H1 (cell line): ENCODE results near the gene SPOCD1. TPM values are rescaled to one million over a fixed set of nuclear protein-coding genes. Genes with fewer than 3 reads are reported as not detected.

ENCODE experiments used
- CTCF ChIA-PET: fragments of 300-600 bp; sonication (Branson Sonifier 250); formaldehyde crosslinking; loops from one replicate; lab custom pipeline; 2021; ENCODE audit not compliant: partially characterized antibody; lab: Charles Lee
- POLR2A ChIA-PET: fragments of 300-600 bp; sonication (Branson Sonifier 250); formaldehyde crosslinking; loops from one replicate; lab custom pipeline; 2021; ENCODE audit warnings: inconsistent platforms; ENCODE audit not compliant: partially characterized antibody; lab: Charles Lee
- DNase-seq, 2 experiments: peaks; one replicate each; pipeline versions ENCODE4 v3.0.0 to v3.0.0-alpha.2; 2010 to 2022; ENCODE audit warnings: low spot score in 2 of 2, low read depth in 1 of 2, mixed read lengths in 1 of 2
- FAIRE-seq: peaks from 2 replicates; lab custom pipeline; 2011; peaks lifted over from hg19 to GRCh38; lab: Jason Lieb, UNC
- H2AFZ ChIP-seq: 2 replicates; pipeline ENCODE4 v1.8.1; 2012; ENCODE audit warnings: low read length, inconsistent platforms
- H2AK5ac ChIP-seq: 2 replicates; pipeline ENCODE4 v1.6.1; 2013; ENCODE audit warnings: low read depth, low read length
- H2BK120ac ChIP-seq: replicated peaks from 2 replicates; pipeline ENCODE3; 2013; ENCODE audit warnings: low read depth, low read length, inconsistent platforms
- H2BK12ac ChIP-seq: 2 replicates; pipeline ENCODE4 v1.6.1; 2013; ENCODE audit warnings: low read depth, low read length
- H2BK15ac ChIP-seq: 2 replicates; pipeline ENCODE4 v1.6.1; 2013; ENCODE audit warnings: low read length
- H2BK20ac ChIP-seq: 2 replicates; pipeline ENCODE4 v1.6.1; 2013; ENCODE audit warnings: low read length
- H2BK5ac ChIP-seq: 2 replicates; pipeline ENCODE4 v1.6.1; 2013; ENCODE audit warnings: low read depth, low read length
- H3K14ac ChIP-seq: 2 replicates; pipeline ENCODE4 v1.6.1; 2013; ENCODE audit warnings: inconsistent platforms; ENCODE audit not compliant: insufficient read length
- H3K18ac ChIP-seq: 2 replicates; pipeline ENCODE4 v1.6.1; 2013; ENCODE audit warnings: low read length; ENCODE audit errors: extremely low read depth
- H3K23ac ChIP-seq: 2 replicates; pipeline ENCODE4 v1.6.1; 2013; ENCODE audit warnings: inconsistent platforms; ENCODE audit not compliant: insufficient read length
- H3K23me2 ChIP-seq: 2 replicates; pipeline ENCODE4 v1.6.1; 2013; ENCODE audit warnings: low read depth, low read length
- H3K27ac ChIP-seq: 2 replicates; pipeline ENCODE4 v1.6.1; 2011; ENCODE audit warnings: low read depth, low read length, inconsistent platforms
- H3K27me3 ChIP-seq, 4 experiments: replicated peaks in 1 of 4; 1 replicate in 1 of 4; 2 replicates in 3 of 4; pipeline versions ENCODE4 v1.6.1 to v1.8.1; 2011 to 2013; ENCODE audit warnings: low read length in 3 of 4, mild to moderate bottlenecking in 3 of 4, inconsistent platforms in 2 of 4, mixed read lengths in 2 of 4, moderate library complexity in 1 of 4; ENCODE audit not compliant: control insufficient read depth in 3 of 4, insufficient read depth in 3 of 4; ENCODE audit errors: extremely low read depth in 1 of 4
- H3K36me3 ChIP-seq, 4 experiments: 2 replicates each; pipeline versions ENCODE4 v1.6.1 to v1.8.1; 2011 to 2013; ENCODE audit warnings: mild to moderate bottlenecking in 4 of 4, low read length in 3 of 4, moderate library complexity in 2 of 4, control low read depth in 1 of 4, inconsistent platforms in 1 of 4; ENCODE audit not compliant: insufficient read depth in 4 of 4, control insufficient read depth in 2 of 4
- H3K4ac ChIP-seq: replicated peaks from 2 replicates; pipeline ENCODE3; 2013; ENCODE audit warnings: low read length, low read depth, mixed read lengths, inconsistent platforms; ENCODE audit not compliant: insufficient read length
- H3K4me1 ChIP-seq, 4 experiments: replicated peaks in 1 of 4; 1 replicate in 1 of 4; 2 replicates in 3 of 4; pipeline versions ENCODE4 v1.6.1 to v1.8.1; 2011 to 2013; ENCODE audit warnings: low read length in 3 of 4, inconsistent platforms in 2 of 4, mixed read lengths in 1 of 4; ENCODE audit not compliant: insufficient read depth in 4 of 4, control insufficient read depth in 3 of 4
- H3K4me2 ChIP-seq, 2 experiments: 2 replicates each; pipeline versions ENCODE4 v1.6.1 to v1.8.1; 2011 to 2013; ENCODE audit warnings: low read depth in 2 of 2, low read length in 2 of 2, control low read depth in 1 of 2, inconsistent platforms in 1 of 2, mild to moderate bottlenecking in 1 of 2; ENCODE audit not compliant: insufficient read depth in 1 of 2
- H3K4me3 ChIP-seq, 4 experiments: fragments of 200-600, 300-600 bp in 1 of 4; sonication (generic), shearing (Covaris generic), sonication (Bioruptor Twin) in 1 of 4; 2 replicates each; pipeline versions ENCODE4 v1.5.1 to v1.8.1; 2011 to 2016; ENCODE audit warnings: low read length in 4 of 4, low read depth in 3 of 4, control low read depth in 2 of 4, inconsistent platforms in 2 of 4, mild to moderate bottlenecking in 2 of 4, mixed read lengths in 1 of 4, moderate library complexity in 1 of 4; ENCODE audit not compliant: insufficient read depth in 2 of 4; ENCODE audit errors: extremely low read depth in 1 of 4
- H3K56ac ChIP-seq: replicated peaks from 2 replicates; pipeline ENCODE3; 2013; ENCODE audit warnings: low read depth, mild to moderate bottlenecking, mixed read lengths, low read length, inconsistent platforms; ENCODE audit not compliant: insufficient read length
- H3K79me1 ChIP-seq: 2 replicates; pipeline ENCODE4 v1.6.1; 2013; ENCODE audit warnings: low read depth, low read length, control low read depth
- H3K79me2 ChIP-seq, 2 experiments: 2 replicates each; pipeline versions ENCODE4 v1.6.1 to v1.8.1; 2012 to 2013; ENCODE audit warnings: low read length in 2 of 2, mild to moderate bottlenecking in 2 of 2, inconsistent platforms in 1 of 2; ENCODE audit not compliant: insufficient read depth in 2 of 2, control insufficient read depth in 1 of 2
- H3K9ac ChIP-seq, 4 experiments: replicated peaks in 1 of 4; 1 replicate in 1 of 4; 2 replicates in 3 of 4; pipeline versions ENCODE4 v1.6.1 to v1.8.1; 2011 to 2013; ENCODE audit warnings: low read depth in 3 of 4, low read length in 3 of 4, control low read depth in 2 of 4, mild to moderate bottlenecking in 2 of 4, moderate library complexity in 2 of 4, inconsistent platforms in 1 of 4; ENCODE audit errors: extremely low read depth in 1 of 4
- H3K9me3 ChIP-seq, 2 experiments: 2 replicates each; pipeline versions ENCODE4 v1.6.1 to v1.8.1; 2012 to 2013; ENCODE audit warnings: mild to moderate bottlenecking in 2 of 2, moderate library complexity in 2 of 2, control low read depth in 1 of 2, inconsistent platforms in 1 of 2, low read depth in 1 of 2, low read length in 1 of 2, mixed read lengths in 1 of 2; ENCODE audit not compliant: insufficient read depth in 2 of 2
- H4K20me1 ChIP-seq, 2 experiments: replicated peaks in 1 of 2; 2 replicates each; pipeline versions ENCODE3 to v1.8.1; 2011 to 2013; ENCODE audit warnings: inconsistent platforms in 2 of 2, low read length in 2 of 2, mild to moderate bottlenecking in 1 of 2; ENCODE audit not compliant: insufficient read depth in 2 of 2, control insufficient read depth in 1 of 2
- H4K5ac ChIP-seq: 2 replicates; pipeline ENCODE4 v1.6.1; 2013; ENCODE audit warnings: low read length, low read depth, mixed read lengths, inconsistent platforms; ENCODE audit not compliant: insufficient read length
- H4K8ac ChIP-seq: 2 replicates; pipeline ENCODE4 v1.8.0; 2013; ENCODE audit warnings: mild to moderate bottlenecking, moderate library complexity, low read length, inconsistent platforms; ENCODE audit not compliant: insufficient read depth; ENCODE audit errors: extremely low read depth
- H4K91ac ChIP-seq: replicated peaks from 2 replicates; pipeline ENCODE3; 2013; ENCODE audit warnings: low read length, mixed read lengths, inconsistent platforms; ENCODE audit not compliant: insufficient read length
- CTBP2 ChIP-seq: IDR thresholded peaks from 2 replicates; pipeline ENCODE4 v1.7.0; 2011; ENCODE audit warnings: borderline replicate concordance, mild to moderate bottlenecking, moderate library complexity, mixed read lengths, low read length; ENCODE audit not compliant: insufficient read depth, insufficient read length
- FOSL1 ChIP-seq: IDR thresholded peaks from 2 replicates; pipeline ENCODE4 v1.6.1; 2011; ENCODE audit warnings: mild to moderate bottlenecking, low read depth, low read length, moderate library complexity; ENCODE audit not compliant: insufficient read depth
- GABPA ChIP-seq: IDR thresholded peaks from 2 replicates; pipeline ENCODE4 v1.6.1; 2011; ENCODE audit warnings: mild to moderate bottlenecking, low read length, moderate library complexity, borderline replicate concordance; ENCODE audit not compliant: insufficient read depth
- KDM5A ChIP-seq: fragments of 200-600 bp; IDR thresholded peaks from 2 replicates; pipeline ENCODE4 v1.7.1; 2012; ENCODE audit warnings: mild to moderate bottlenecking, low read length, inconsistent platforms, mixed read lengths
- MAFK ChIP-seq: IDR thresholded peaks from 2 replicates; pipeline ENCODE4 v1.6.1; 2012; ENCODE audit warnings: low read depth, mild to moderate bottlenecking, improper control_type of control experiment, low read length
- SIX5 ChIP-seq: IDR thresholded peaks from 2 replicates; pipeline ENCODE4 v1.6.1; 2011; ENCODE audit warnings: mild to moderate bottlenecking, low read depth, low read length
- WGBS, 2 experiments: shearing (Covaris generic) in 1 of 2; methylation state at CpG; one replicate each; pipeline versions ENCODE4 v1.1.6 to v1.1.7; 2013 to 2015; ENCODE audit warnings: low lambda C conversion rate in 2 of 2, mixed read lengths in 2 of 2, inconsistent platforms in 1 of 2, low coverage in 1 of 2, missing lambda C conversion rate in 1 of 2; ENCODE audit not compliant: insufficient replicate concordance in 2 of 2, insufficient coverage in 1 of 2, insufficient read length in 1 of 2; ENCODE audit errors: extremely low coverage in 1 of 2, missing lambda C conversion rate in 1 of 2; 5-methylcytosine and 5-hydroxymethylcytosine counted together
- polyA plus RNA-seq, 7 experiments: library from polyadenylated mRNA; depleted of rRNA in 3 of 7; stranded (reverse) in 5 of 7; unstranded in 2 of 7; fragments of >200 nt in 5 of 7; fragments of 200-250 nt in 2 of 7; gene quantifications; 1 replicate in 5 of 7; 2 replicates in 1 of 7; 4 replicates in 1 of 7; pipeline versions ENCODE4 v1.2.1 to v1.2.3, GENCODE V29; 2011 to 2013; ENCODE audit warnings: missing spikeins in 2 of 7, mixed read lengths in 2 of 7
- total RNA-seq: library from RNA; stranded (reverse); fragmentation: NEBNext Ultra II Directional; extraction: Animal tissue kit (Norgen Biotek cat#: 25700); gene quantifications from 2 replicates; pipeline ENCODE4 v1.2.1, GENCODE V29; 2021

The SPOCD1 gene
- total and polyA plus RNA-seq, 2 of the 8 experiments (the other 6 are each of a cell fraction or from before 2014, with no cell fraction given): 1.8 to 2.9 TPM

DNA sequence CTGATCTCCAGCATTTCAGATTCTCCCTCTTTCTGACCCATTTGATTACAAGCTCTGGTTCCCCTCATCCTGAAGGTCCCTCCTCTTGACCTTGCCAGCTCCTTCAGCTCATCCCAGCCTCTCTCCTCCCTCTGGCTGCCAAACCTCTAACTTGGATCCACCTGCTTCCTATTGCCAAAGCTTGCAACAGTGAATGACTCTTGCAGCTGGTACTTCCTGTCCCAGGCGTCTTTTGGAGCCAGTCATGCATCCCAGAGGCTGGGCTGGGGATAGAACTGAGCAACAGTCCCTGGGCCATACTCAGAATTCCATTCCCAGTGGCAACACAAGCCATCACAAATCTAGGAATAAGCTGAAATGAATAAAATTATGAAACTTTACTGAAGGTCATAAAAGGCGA is 27.7 kb upstream of the SPOCD1 start:
- H4K8ac ChIP-seq: no peak overlapping the region
- no peak overlapping the region for H3K4ac ChIP-seq
- ChIA-PET POLR2A (interaction anchor here (1.1 to 1.4 kb wide), 2 partner anchors 11 kb away, joined by 3 to 4 read pairs; no protein-coding TSS in a partner anchor), CTCF (interaction anchor here (0.6 to 1.9 kb wide), 5 partner anchors 8 to 109 kb away, joined by 3 to 8 read pairs (median 4); no protein-coding TSS in a partner anchor)
- no peak overlapping the region for H2BK12ac ChIP-seq
- no peaks in the 10 kb centered on the region for H3K27me3 ChIP-seq
- 83% methylated on average over 2 of the region's 2 CpGs; no CpG with 5 or more reads in 1 of the 2 experiments for WGBS, 2 experiments
- H3K4me3 ChIP-seq: no peak overlapping the region
- TF ChIP-seq KDM5A (no peak), FOSL1 (no peak), SIX5 (no peak), MAFK (no peak), CTBP2 (no peak), GABPA (no peak)
- H3K79me2 ChIP-seq: no peaks in the 10 kb centered on the region
- no peak overlapping the region for H3K14ac ChIP-seq
- no peak overlapping the region for H2BK5ac ChIP-seq
- H3K23ac ChIP-seq: peak overlapping the region; percentile 47
- H3K4me2 ChIP-seq: no peak overlapping the region
- H2AK5ac ChIP-seq: no peak overlapping the region
- H3K9ac ChIP-seq: no peak overlapping the region
- no peak overlapping the region for H3K27ac ChIP-seq
- H2AFZ ChIP-seq: no peak overlapping the region
- H2BK120ac ChIP-seq: no peak overlapping the region
- H3K4me1 ChIP-seq: no peaks in the 10 kb centered on the region
- H4K20me1 ChIP-seq: no peaks in the 10 kb centered on the region
- no peak overlapping the region for H4K5ac ChIP-seq
- H3K18ac ChIP-seq: no peak overlapping the region
- H3K79me1 ChIP-seq: no peaks in the 10 kb centered on the region
- no peak overlapping the region for H3K56ac ChIP-seq
- H3K23me2 ChIP-seq: no peaks in the 10 kb centered on the region
- FAIRE-seq (no peak), DNase-seq (no peak)
- no peak overlapping the region for H4K91ac ChIP-seq
- H3K36me3 ChIP-seq: no peaks in the 10 kb centered on the region
- no peaks in the 10 kb centered on the region for H3K9me3 ChIP-seq
- H2BK15ac ChIP-seq: no peak overlapping the region
- no peak overlapping the region for H2BK20ac ChIP-seq
